ENCODE data around the gene PHYHD1.

PHYHD1 gene

GRCh38 chr9:128901379-128901778 lies 19.4 kb upstream of the PHYHD1 start:
- DNase-seq (ENCODE audit: low spot score), result no peak

- DNase-seq (ENCODE audit: low spot score), result no peak
These were observed 19.0 kb upstream of the PHYHD1 start for GRCh38 chr9:128901822-128902221.

- DNase-seq (ENCODE audit: low spot score), result peak; percentile 82
These were observed 18.3 kb upstream of the PHYHD1 start for GRCh38 chr9:128902351-128903078.

GRCh38 chr9:128903079-128903461 lies 17.7 kb upstream of the PHYHD1 start:
- DNase-seq (ENCODE audit: low spot score), result no peak

GRCh38 chr9:128903871-128904620 lies 16.7 kb upstream of the PHYHD1 start:
- DNase-seq (ENCODE audit: low spot score), result no peak

- no peak for DNase-seq (ENCODE audit: low spot score)
These were observed 14.8 kb upstream of the PHYHD1 start for GRCh38 chr9:128905964-128906363.

- no peak for DNase-seq (ENCODE audit: low spot score)
These were observed 14.0 kb upstream of the PHYHD1 start for GRCh38 chr9:128906741-128907140.

- DNase-seq (ENCODE audit: low spot score), result no peak
These were observed 12.4 kb upstream of the PHYHD1 start for GRCh38 chr9:128908372-128908771.

- no peak for DNase-seq (ENCODE audit: low spot score)
These were observed 10.9 kb upstream of the PHYHD1 start for GRCh38 chr9:128909859-128910258.

- no peak for DNase-seq (ENCODE audit: low spot score)
These were observed 9.9 kb upstream of the PHYHD1 start for GRCh38 chr9:128910906-128911305.

- DNase-seq (ENCODE audit: low spot score), result no peak
These were observed 9.2 kb upstream of the PHYHD1 start for GRCh38 chr9:128911529-128912035.

- DNase-seq (ENCODE audit: low spot score), result no peak
These were observed 8.4 kb upstream of the PHYHD1 start for GRCh38 chr9:128912270-128912853.

GRCh38 chr9:128913048-128913900 lies 7.5 kb upstream of the PHYHD1 start:
- no peak for DNase-seq (ENCODE audit: low spot score)

GRCh38 chr9:128913995-128914772 lies 6.6 kb upstream of the PHYHD1 start:
- DNase-seq (ENCODE audit: low spot score), result no peak

GRCh38 chr9:128916204-128916603 lies 4.6 kb upstream of the PHYHD1 start:
- DNase-seq (ENCODE audit: low spot score), result no peak

GRCh38 chr9:128916745-128917144 lies 4.0 kb upstream of the PHYHD1 start:
- DNase-seq (ENCODE audit: low spot score), result no peak

GRCh38 chr9:128917151-128917849 lies 3.5 kb upstream of the PHYHD1 start:
- DNase-seq (ENCODE audit: low spot score), result no peak

- DNase-seq (ENCODE audit: low spot score), result no peak
These were observed 1.9 kb upstream of the PHYHD1 start for GRCh38 chr9:128918921-128919320.

GRCh38 chr9:128919402-128920089 lies 1.2 kb upstream of the PHYHD1 start:
- DNase-seq (ENCODE audit: low spot score), result no peak

All from NAMALWA (cell line).